Osteoblast (primary cell): ENCODE results near the gene PPP2R5C. TPM values are rescaled to one million over a fixed set of nuclear protein-coding genes. Genes with fewer than 3 reads are reported as not detected.

ENCODE experiments used
- DNase-seq: peaks from one replicate; pipeline ENCODE4 v3.0.0; 2011; ENCODE audit warnings: low spot score, mixed read lengths; ENCODE audit not compliant: insufficient read length; ENCODE audit errors: missing footprints
- H2AFZ ChIP-seq: 2 replicates; pipeline ENCODE4 v1.6.0; 2011; ENCODE audit warnings: mild to moderate bottlenecking, low read length
- H3K27ac ChIP-seq: 2 replicates; pipeline ENCODE4 v1.5.1; 2011; ENCODE audit warnings: mild to moderate bottlenecking, low read depth, low read length, moderate library complexity
- H3K27me3 ChIP-seq: 2 replicates; pipeline ENCODE4 v1.6.0; 2012; ENCODE audit warnings: mild to moderate bottlenecking, control low read depth, inconsistent platforms, low read length, moderate library complexity; ENCODE audit not compliant: insufficient read depth
- H3K36me3 ChIP-seq: 2 replicates; pipeline ENCODE4 v1.5.1; 2011; ENCODE audit warnings: mild to moderate bottlenecking, low read length, control low read depth, moderate library complexity; ENCODE audit not compliant: insufficient read depth
- H3K4me1 ChIP-seq: 2 replicates; pipeline ENCODE4 v1.5.1; 2011; ENCODE audit warnings: mild to moderate bottlenecking, low read length, control low read depth, moderate library complexity; ENCODE audit not compliant: insufficient read depth
- H3K4me2 ChIP-seq: 2 replicates; pipeline ENCODE4 v1.6.0; 2011; ENCODE audit warnings: mild to moderate bottlenecking, low read length; ENCODE audit not compliant: insufficient read depth
- H3K4me3 ChIP-seq: fragments of 200-600 bp; sonication (generic); 3 replicates; pipeline ENCODE4 v1.5.1; 2012; ENCODE audit warnings: mild to moderate bottlenecking, low read length, inconsistent platforms; ENCODE audit not compliant: insufficient read depth
- H3K79me2 ChIP-seq: 2 replicates; pipeline ENCODE4 v1.6.0; 2012; ENCODE audit warnings: mild to moderate bottlenecking, low read length, control low read depth, inconsistent platforms; ENCODE audit not compliant: insufficient read depth
- H3K9me3 ChIP-seq: 2 replicates; pipeline ENCODE4 v1.5.1; 2011; ENCODE audit warnings: low read depth, low read length, control low read depth
- H4K20me1 ChIP-seq: 2 replicates; pipeline ENCODE4 v1.6.0; 2012; ENCODE audit warnings: mild to moderate bottlenecking, low read length, control low read depth; ENCODE audit not compliant: insufficient read depth
- CTCF ChIP-seq: IDR thresholded peaks from 2 replicates; pipeline ENCODE4 v1.5.1; 2011; ENCODE audit warnings: mild to moderate bottlenecking, low read depth, low read length, moderate library complexity; ENCODE audit errors: extremely low read depth
- total RNA-seq: library from RNA; depleted of rRNA; stranded (reverse); fragments of >200 nt; gene quantifications from 2 replicates; pipeline ENCODE4 v1.2.3, GENCODE V29; 2012

PPP2R5C gene
- total RNA-seq, 1 donor, result 101 TPM

GRCh38 chr14:101948666-101949216, 187.2 kb downstream of the PPP2R5C start:
- Histone ChIP-seq H2AFZ (peak overlapping the region; percentile 97), H4K20me1 (no peaks in the 10 kb centered on the region), H3K27ac (peak overlapping the region; percentile 100), H3K9me3 (no peaks in the 10 kb centered on the region), H3K4me2 (peak overlapping the region; percentile 86), H3K79me2 (peaks cover 18% of the 10 kb centered on the region), H3K4me3 (peak overlapping the region; percentile 83), H3K36me3 (no peaks in the 10 kb centered on the region), H3K4me1 (peaks cover 11% of the 10 kb centered on the region), H3K27me3 (no peaks in the 10 kb centered on the region)
- no peak for TF ChIP-seq CTCF
- no peak for DNase-seq

GRCh38 chr14:101950100-101950499, 188.6 kb downstream of the PPP2R5C start:
- Histone ChIP-seq H3K79me2 (peaks cover 18% of the 10 kb centered on the region), H3K4me3 (no peak overlapping the region), H3K9me3 (no peaks in the 10 kb centered on the region), H3K27me3 (no peaks in the 10 kb centered on the region), H3K36me3 (no peaks in the 10 kb centered on the region), H3K27ac (no peak overlapping the region), H3K4me2 (no peak overlapping the region), H2AFZ (no peak overlapping the region), H4K20me1 (no peaks in the 10 kb centered on the region), H3K4me1 (peaks cover 11% of the 10 kb centered on the region)
- DNase-seq, result no peak
- TF ChIP-seq CTCF, result no peak

- H2AFZ ChIP-seq, result no peak overlapping the region
- H3K36me3 ChIP-seq, result no peaks in the 10 kb centered on the region
- no peak overlapping the region for H3K27ac ChIP-seq
- H4K20me1 ChIP-seq, result no peaks in the 10 kb centered on the region
- TF ChIP-seq CTCF, result no peak
- H3K27me3 ChIP-seq, result no peaks in the 10 kb centered on the region
- no peak for DNase-seq
- H3K9me3 ChIP-seq, result no peaks in the 10 kb centered on the region
- no peak overlapping the region for H3K4me2 ChIP-seq
- H3K4me3 ChIP-seq, result no peak overlapping the region
- peaks cover 18% of the 10 kb centered on the region for H3K79me2 ChIP-seq
- H3K4me1 ChIP-seq, result peaks cover 11% of the 10 kb centered on the region
These were observed 189.2 kb downstream of the PPP2R5C start for GRCh38 chr14:101950516-101951215.

GRCh38 chr14:101953151-101953550, 191.6 kb downstream of the PPP2R5C start:
- Histone ChIP-seq H3K79me2 (peaks cover 16% of the 10 kb centered on the region), H2AFZ (no peak overlapping the region), H3K4me1 (peaks cover 8% of the 10 kb centered on the region), H3K4me2 (no peak overlapping the region), H4K20me1 (no peaks in the 10 kb centered on the region), H3K4me3 (no peak overlapping the region), H3K36me3 (no peaks in the 10 kb centered on the region), H3K27me3 (no peaks in the 10 kb centered on the region), H3K9me3 (no peaks in the 10 kb centered on the region), H3K27ac (no peak overlapping the region)
- no peak for TF ChIP-seq CTCF
- no peak for DNase-seq
